Upper lobe of right lung (tissue), 1 donor: Measurements from ENCODE around the gene ARNT2. TPM values are rescaled to one million over a fixed set of nuclear protein-coding genes. Genes with fewer than 3 reads are reported as not detected.

Source experiments
- ATAC-seq: fragments of 200-7000 bp; cut with Tn5 transposase; one replicate; pipeline ENCODE4 v1.9.1; 2020; ENCODE audit warnings: mild to moderate bottlenecking, moderate library complexity
- DNase-seq: peaks from one replicate; pipeline ENCODE4 v3.0.0-alpha.2; 2020
- H3K27ac ChIP-seq: fragments of 200-600 bp; one replicate; pipeline ENCODE4 v1.8.0; 2022
- H3K27me3 ChIP-seq: fragments of 200-600 bp; one replicate; pipeline ENCODE4 v1.8.0; 2022; ENCODE audit warnings: mild to moderate bottlenecking
- H3K36me3 ChIP-seq: fragments of 200-600 bp; one replicate; pipeline ENCODE4 v1.8.0; 2022
- H3K4me1 ChIP-seq: fragments of 200-600 bp; one replicate; pipeline ENCODE4 v1.8.0; 2022
- H3K4me3 ChIP-seq: fragments of 200-600 bp; one replicate; pipeline ENCODE4 v1.8.0; 2022; ENCODE audit warnings: mild to moderate bottlenecking
- H3K9me3 ChIP-seq: fragments of 200-600 bp; one replicate; pipeline ENCODE4 v1.8.0; 2022
- intact Hi-C: fragments of 100-400 bp; cut with DNase I; formaldehyde crosslinking; loops from one replicate; pipeline ENCODE4 v1.11.0; 2022
- total RNA-seq: library from RNA; stranded (reverse); fragmentation: NEBNext Ultra II Directional; extraction: Animal tissue kit (Norgen Biotek cat#: 25700); gene quantifications from one replicate; pipeline ENCODE4 v1.2.1, GENCODE V29; 2021
- TF ChIP-seq, protein P1 (sequence below): fragments of 200-600 bp; IDR thresholded peaks from one replicate; pipeline ENCODE4 v1.8.0; 2022; ENCODE audit warnings: antibody characterized with exemption
- donor health status: DM: no; HTN: yes; CAD: no; lungs with severe emphysema.

The ARNT2 gene
- total RNA-seq, 1 donor from 2014 or later, result 12.9 TPM

DNA sequence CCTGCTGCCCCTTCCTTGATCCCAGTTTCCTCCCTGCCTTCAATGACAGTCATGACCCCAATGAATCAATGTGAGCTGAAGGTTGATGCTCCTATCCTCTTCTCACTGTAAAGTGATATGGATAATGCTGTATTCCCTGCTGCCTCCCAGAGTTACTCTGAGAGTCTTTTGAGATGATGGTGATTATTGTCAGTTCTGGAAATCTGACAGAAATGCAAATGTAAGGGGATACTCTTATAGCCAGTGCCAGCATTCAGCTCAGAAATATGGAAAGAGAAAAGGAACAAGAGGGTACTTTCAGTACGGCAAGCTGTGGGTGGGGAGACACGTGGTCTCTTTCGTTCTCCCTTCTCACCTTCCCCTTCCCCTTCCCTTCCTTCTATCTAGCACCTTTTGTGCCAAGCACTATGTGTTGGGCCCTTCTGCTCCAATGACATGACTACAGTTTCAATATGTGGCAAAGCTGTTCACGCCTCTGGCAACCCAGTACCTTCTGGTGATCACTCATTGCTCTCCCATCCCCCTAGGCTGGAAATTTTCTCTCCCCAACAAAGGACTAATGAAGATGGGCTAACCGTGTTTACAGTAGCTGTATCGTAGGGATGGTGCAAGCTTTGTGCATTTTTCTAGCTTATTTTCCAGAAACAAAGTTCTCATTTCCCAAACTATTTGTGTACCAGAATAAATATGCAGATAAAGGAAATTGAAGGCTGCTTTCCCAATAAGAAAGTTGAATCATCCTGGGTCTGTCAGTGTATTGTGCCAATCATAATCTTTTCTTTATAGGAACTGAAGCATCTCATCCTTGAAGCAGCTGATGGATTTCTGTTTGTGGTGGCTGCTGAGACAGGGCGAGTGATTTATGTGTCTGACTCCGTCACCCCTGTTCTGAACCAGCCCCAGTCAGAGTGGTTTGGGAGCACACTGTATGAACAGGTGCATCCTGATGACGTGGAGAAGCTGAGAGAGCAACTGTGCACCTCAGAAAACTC, 70.3 kb downstream of the ARNT2 start:
- Histone ChIP-seq H3K27ac (no peak overlapping the region), H3K36me3 (no peaks in the 10 kb centered on the region), H3K4me3 (no peak overlapping the region), H3K4me1 (no peaks in the 10 kb centered on the region), H3K27me3 (no peaks in the 10 kb centered on the region), H3K9me3 (no peaks in the 10 kb centered on the region)
- TF ChIP-seq, protein P1, sequence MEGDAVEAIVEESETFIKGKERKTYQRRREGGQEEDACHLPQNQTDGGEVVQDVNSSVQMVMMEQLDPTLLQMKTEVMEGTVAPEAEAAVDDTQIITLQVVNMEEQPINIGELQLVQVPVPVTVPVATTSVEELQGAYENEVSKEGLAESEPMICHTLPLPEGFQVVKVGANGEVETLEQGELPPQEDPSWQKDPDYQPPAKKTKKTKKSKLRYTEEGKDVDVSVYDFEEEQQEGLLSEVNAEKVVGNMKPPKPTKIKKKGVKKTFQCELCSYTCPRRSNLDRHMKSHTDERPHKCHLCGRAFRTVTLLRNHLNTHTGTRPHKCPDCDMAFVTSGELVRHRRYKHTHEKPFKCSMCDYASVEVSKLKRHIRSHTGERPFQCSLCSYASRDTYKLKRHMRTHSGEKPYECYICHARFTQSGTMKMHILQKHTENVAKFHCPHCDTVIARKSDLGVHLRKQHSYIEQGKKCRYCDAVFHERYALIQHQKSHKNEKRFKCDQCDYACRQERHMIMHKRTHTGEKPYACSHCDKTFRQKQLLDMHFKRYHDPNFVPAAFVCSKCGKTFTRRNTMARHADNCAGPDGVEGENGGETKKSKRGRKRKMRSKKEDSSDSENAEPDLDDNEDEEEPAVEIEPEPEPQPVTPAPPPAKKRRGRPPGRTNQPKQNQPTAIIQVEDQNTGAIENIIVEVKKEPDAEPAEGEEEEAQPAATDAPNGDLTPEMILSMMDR, result no peak
- DNase-seq (no peak), ATAC-seq (no peak)
- intact Hi-C loops, result loop anchor here (10.0 kb wide), 1 partner anchor 90 kb away; no protein-coding TSS in a partner anchor

DNA sequence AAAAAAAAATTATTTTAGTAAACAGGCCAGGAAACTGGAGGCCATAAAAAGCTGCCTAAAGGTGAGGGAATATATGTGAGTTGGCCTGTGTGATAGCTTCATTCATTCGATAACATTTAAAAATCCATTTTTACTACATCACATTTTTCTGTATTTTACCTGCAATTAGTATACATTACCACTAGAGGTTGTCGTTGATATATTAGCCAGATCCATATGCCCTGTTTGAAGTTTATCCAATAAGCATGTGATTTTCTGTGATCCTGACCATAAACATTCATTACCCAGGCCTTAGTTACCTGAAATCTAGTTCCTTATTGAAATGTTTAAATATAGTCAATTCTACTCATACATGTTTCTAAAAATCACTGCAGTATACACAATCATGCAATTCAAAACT, 71.4 kb downstream of the ARNT2 start:
- intact Hi-C loops, result loop anchor here (10.0 kb wide), 1 partner anchor 89 kb away; no protein-coding TSS in a partner anchor
- no peaks in the 10 kb centered on the region for H3K36me3 ChIP-seq
- TF ChIP-seq, protein P1, result no peak
- H3K4me1 ChIP-seq, result peaks cover 7% of the 10 kb centered on the region
- no peak overlapping the region for H3K27ac ChIP-seq
- no peaks in the 10 kb centered on the region for H3K9me3 ChIP-seq
- DNase-seq (no peak), ATAC-seq (no peak)
- H3K4me3 ChIP-seq, result no peak overlapping the region
- H3K27me3 ChIP-seq, result no peaks in the 10 kb centered on the region

DNA sequence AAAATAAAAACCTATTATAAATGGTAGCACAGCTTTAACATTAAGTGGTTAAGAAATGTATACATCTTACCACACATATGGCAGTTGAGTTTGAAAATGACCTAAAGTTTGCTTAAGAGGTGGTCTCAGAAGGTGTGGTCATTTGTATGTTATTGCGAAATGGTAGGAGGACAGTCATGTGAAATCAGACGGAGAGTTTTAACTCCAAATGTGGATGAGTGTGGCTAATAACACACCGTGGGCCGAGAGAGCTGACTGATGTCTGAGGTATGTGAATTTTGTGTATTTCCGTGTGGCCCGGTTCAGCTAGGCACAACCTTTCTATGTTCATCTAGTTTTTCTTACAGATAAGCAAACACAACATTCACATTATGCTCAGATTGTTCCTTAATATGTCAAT, 71.9 kb downstream of the ARNT2 start:
- TF ChIP-seq, protein P1, result no peak
- Histone ChIP-seq H3K36me3 (no peaks in the 10 kb centered on the region), H3K4me3 (no peak overlapping the region), H3K4me1 (peaks cover 12% of the 10 kb centered on the region), H3K27me3 (no peaks in the 10 kb centered on the region), H3K27ac (no peak overlapping the region), H3K9me3 (no peaks in the 10 kb centered on the region)
- no peak for DNase-seq
- intact Hi-C loops, result loop anchor here (10.0 kb wide), 1 partner anchor 89 kb away; no protein-coding TSS in a partner anchor
- no peak for ATAC-seq

DNA sequence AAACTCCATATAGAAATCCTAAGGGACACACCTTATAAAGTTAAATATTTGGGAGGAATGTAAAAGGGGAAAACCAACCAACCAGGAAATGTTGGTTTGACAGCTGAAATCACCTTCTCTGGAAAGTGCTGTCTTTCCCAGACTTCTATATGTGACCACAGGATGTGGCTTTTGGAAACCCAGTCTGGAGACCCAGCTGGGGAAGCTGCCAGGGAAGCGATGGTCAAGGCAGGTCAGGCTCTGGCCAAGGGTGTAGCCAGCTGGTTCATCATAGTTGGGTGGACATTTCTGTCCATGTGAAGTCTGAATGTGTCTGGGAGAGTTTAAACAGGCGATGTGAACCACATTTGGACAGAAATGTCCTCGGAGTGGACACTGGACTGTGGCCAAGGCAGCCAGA, 73.9 kb downstream of the ARNT2 start:
- DNase-seq (no peak), ATAC-seq (no peak)
- intact Hi-C loops, result loop anchor here (10.0 kb wide), 1 partner anchor 87 kb away; no protein-coding TSS in a partner anchor
- TF ChIP-seq, protein P1, result no peak
- Histone ChIP-seq H3K4me3 (no peak overlapping the region), H3K9me3 (no peaks in the 10 kb centered on the region), H3K27ac (no peak overlapping the region), H3K36me3 (no peaks in the 10 kb centered on the region), H3K27me3 (no peaks in the 10 kb centered on the region), H3K4me1 (peaks cover 20% of the 10 kb centered on the region)

DNA sequence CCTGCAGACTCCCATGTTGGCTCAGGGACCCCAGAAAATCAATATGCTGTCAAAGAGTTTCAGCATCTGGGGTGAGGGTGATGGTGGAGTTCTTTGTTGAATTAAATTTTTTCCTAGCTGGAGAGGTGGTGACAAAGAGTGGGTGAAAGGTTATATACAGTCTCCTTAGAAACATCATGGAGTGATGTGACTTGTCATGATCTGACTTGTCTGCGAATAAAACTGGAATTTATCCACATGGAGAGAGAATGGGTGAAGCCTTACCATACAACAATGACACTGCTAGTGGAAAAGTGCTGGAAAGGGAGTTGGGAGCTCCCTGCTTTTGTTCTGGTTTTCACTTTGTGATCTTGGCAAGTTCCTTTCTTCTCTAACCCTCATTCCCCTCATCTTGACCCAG, 75.0 kb downstream of the ARNT2 start:
- intact Hi-C loops, result loop anchor here (10.0 kb wide), 1 partner anchor 86 kb away; no protein-coding TSS in a partner anchor
- ATAC-seq, result no peak

More for the DNA sequence above, 75.0 kb downstream of the ARNT2 start:
- TF ChIP-seq, protein P1, result no peak
- H3K9me3 ChIP-seq, result no peaks in the 10 kb centered on the region
- H3K27me3 ChIP-seq, result no peaks in the 10 kb centered on the region
- no peak overlapping the region for H3K27ac ChIP-seq
- no peaks in the 10 kb centered on the region for H3K36me3 ChIP-seq
- peaks cover 25% of the 10 kb centered on the region for H3K4me1 ChIP-seq
- H3K4me3 ChIP-seq, result no peak overlapping the region
- no peak for DNase-seq
